ENCODE data around the gene WWOX.
"Not testable (repeated sequence)": the region's sequence is repeated elsewhere in the genome, so short reads cannot be mapped to it uniquely, and the experiment has no call there.

WWOX gene

DNA sequence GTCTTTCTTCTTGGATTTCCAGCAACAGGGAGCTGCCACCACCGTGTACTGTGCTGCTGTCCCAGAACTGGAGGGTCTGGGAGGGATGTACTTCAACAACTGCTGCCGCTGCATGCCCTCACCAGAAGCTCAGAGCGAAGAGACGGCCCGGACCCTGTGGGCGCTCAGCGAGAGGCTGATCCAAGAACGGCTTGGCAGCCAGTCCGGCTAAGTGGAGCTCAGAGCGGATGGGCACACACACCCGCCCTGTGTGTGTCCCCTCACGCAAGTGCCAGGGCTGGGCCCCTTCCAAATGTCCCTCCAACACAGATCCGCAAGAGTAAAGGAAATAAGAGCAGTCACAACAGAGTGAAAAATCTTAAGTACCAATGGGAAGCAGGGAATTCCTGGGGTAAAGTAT lies 1112.1 kb downstream of the WWOX start:
- no peak for DNase-seq

DNA sequence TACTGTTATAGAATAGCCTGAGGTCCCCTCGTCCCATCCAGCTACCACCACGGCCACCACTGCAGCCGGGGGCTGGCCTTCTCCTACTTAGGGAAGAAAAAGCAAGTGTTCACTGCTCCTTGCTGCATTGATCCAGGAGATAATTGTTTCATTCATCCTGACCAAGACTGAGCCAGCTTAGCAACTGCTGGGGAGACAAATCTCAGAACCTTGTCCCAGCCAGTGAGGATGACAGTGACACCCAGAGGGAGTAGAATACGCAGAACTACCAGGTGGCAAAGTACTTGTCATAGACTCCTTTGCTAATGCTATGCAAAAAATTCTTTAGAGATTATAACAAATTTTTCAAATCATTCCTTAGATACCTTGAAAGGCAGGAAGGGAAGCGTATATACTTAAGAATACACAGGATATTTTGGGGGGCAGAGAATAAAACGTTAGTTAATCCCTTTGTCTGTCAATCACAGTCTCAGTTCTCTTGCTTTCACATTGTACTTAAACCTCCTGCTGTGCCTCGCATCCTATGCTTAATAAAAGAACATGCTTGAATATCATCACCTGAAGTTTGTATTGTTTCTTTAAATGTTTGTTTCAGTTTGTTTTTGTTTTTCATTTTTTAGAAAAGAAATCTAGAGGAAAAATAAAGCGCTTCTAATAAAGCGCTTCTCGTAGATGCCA lies 1112.8 kb downstream of the WWOX start:
- no peak for DNase-seq

DNA sequence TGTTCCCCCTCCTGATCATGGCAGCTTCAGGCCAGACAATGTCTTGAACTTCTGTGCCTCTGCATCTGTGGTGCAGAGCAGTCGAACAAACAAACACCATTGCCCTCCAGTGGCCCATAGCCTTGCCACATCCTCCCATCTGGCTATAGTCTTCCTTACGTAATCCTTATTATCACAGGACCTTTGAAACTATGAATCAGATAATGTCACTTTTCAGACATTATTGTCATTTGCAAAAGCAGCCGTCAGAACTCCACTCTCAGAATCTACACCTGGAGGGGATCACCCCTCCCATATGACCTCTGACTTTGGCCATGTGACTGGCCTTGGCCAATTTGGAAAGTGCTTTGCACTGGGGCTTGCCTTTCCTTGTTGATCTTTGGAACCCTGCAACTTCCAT lies 1113.8 kb downstream of the WWOX start:
- DNase-seq: no peak

- no peak for DNase-seq
Measured at GRCh38 chr16:79215289-79215688, 1115.8 kb downstream of the WWOX start.

DNA sequence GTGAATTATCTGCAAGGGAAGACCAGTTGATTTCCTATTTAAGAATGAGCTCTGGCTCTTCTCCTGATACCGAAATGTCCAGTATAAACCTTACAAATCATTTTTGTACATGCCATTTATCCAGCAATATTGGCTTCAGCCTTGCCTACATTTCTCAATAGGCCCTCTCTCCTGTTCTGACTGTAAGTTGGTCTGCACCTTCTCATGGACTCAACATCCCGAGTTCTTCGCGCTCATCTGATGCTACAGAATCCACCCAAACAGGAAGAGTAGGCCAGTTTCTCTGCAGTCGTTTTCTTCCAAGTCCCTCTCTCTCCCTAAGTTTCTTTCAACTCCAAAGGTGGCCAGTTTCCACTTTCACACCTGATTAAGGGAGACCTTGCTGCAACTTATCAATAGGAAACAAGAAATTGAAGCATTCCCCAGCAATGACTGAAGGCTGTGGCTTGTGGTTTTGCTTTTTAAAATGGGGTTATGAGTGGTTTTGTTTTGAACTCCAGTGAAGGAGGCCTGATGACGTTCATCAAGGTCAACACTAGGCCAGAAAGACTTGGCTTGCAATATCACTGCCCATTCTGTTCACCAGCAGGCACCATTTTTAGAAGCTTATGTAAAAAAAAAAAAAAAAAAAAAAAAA lies 1118.0 kb downstream of the WWOX start:
- DNase-seq: no peak

DNA sequence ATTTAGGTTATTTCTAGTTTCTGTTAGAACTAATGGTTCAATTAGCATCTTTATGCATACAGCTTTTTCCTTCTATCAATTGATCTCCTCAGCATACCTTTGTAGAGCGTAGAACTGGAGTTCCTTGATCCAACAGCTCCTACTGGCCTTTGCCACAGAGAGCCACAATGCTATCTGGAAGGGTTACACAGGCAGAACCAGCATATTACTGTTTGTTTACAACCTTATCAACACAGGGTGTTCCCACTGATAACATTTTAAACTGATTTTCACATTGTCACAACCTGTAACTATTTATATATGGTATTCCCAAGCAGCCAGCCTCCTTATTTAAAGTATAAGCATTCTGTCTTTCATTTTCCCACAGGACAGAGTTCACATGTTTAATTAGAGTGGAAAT lies 1118.9 kb downstream of the WWOX start:
- DNase-seq: no peak

- not testable (repeated sequence) for DNase-seq
Measured at GRCh38 chr16:79225994-79226393, 1126.5 kb downstream of the WWOX start.

GRCh38 chr16:79229361-79229760 lies 1129.9 kb downstream of the WWOX start:
- no peak for DNase-seq

DNA sequence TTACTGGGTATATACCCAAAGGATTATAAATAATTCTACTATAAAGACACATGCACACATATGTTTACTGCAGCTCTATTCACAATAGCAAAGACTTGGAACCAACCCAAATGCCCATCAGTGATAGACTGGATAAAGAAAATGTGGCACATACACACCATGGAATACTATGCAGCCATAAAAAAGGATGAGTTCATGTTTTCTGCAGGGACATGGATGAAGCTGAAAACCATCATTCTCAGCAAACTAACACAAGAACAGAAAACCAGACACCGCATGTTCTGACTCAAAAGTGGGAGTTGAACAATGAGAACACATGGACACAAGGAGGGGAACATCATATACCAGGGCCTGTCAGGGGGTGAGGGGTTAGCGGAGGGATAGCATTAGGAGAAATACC lies 1146.2 kb downstream of the WWOX start:
- DNase-seq: not testable (repeated sequence)

- DNase-seq: no peak
Measured at GRCh38 chr16:79247386-79247785, 1147.9 kb downstream of the WWOX start.

GRCh38 chr16:79248351-79248750 lies 1148.9 kb downstream of the WWOX start:
- DNase-seq: no peak

- no peak for DNase-seq
Measured at GRCh38 chr16:79250502-79251098, 1151.1 kb downstream of the WWOX start.

DNA sequence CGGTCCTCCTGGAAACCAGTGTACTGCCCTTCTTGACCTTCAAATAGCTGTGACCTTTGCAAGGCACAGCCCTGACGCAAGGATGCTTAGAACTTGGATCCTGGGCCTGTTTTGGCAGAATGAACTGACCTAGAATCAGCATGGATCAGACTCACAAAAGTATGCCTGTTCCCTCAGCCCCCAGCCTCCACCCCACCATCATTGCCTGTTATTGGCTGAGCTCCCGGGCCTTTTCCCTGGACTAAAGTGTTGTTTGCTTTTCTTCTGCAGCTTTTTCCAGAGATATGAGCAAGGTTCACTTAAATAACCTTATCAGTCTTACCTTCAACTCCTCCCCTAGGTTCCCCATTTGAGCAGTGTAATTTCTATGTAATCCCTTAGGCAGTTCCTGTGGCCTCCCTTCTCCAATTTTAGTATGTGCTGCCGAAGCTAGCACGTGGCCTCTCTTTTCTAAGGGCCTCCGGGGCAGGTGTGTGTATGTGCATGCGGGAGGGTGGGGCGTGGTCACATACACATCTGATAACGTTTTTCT lies 1153.7 kb downstream of the WWOX start:
- no peak for DNase-seq

- DNase-seq: no peak
Measured at GRCh38 chr16:79257953-79258490, 1158.6 kb downstream of the WWOX start.

GRCh38 chr16:79260890-79261289 lies 1161.4 kb downstream of the WWOX start:
- DNase-seq: not testable (repeated sequence)

DNA sequence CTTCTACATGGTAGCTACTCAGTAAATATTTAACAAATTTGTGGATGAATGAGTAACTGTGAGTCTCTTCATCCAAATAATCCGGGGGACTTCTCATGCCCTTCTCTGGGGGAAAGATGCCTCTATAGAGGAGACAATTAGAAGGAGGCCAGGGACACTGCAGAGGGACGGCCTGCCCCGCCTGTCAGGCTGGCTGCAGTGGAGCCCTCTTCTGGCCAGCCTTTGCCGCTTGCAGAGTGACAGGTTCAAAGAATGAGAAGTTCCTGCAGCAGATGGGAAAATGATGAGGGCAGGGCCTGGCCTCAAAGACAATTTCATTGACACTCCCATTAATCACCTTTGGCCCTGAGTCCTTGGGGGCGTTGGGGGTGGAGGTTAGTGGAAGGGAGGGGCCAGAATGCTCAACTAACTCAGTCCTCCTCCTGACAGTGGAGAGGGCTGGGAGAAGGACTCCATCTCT lies 1162.1 kb downstream of the WWOX start:
- peak; percentile 31 to 49 for DNase-seq

DNA sequence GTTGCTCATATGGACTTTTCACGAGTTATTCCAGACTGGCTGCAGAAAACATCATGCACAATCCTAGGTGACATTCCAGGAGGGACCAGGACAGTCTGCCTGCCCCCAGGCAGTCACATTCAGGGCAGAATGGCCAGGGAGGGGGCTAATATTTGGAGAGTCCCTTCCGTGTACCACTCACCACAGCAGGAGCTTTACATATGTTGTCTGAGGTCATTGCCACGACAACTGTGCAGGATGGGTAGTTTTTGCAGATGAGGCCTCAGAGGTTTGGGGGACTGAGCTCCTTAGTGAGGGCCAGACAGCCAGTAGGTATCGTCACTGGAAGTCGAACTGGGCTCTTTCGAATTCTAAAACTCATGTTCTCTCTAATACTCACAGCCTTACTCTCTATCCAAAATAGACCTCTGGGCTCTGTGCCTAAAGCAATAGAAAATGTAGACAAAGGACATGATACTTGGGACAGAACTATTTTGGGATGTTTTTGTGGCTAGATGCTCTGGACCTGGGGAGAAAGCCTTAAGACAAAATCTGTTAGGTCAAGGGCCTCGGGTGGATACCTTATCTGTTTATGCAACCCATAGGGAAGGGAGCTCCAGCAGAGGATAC lies 1162.6 kb downstream of the WWOX start:
- no peak for DNase-seq
